Transverse colon (tissue), 4 donors: ENCODE results near the gene MYPN. TPM values are rescaled to one million over a fixed set of nuclear protein-coding genes. Genes with fewer than 3 reads are reported as not detected.

ENCODE experiments used
- DNase-seq: peaks from one replicate; pipeline ENCODE4 v3.0.0-alpha.2; 2019
- H3K27ac ChIP-seq, 4 donors: fragments of 200-600 bp; sonication (generic); 2 replicates each; pipeline ENCODE4 v1.5.1; 2016 to 2018; ENCODE audit warnings: inconsistent platforms in 4 of 4
- H3K27me3 ChIP-seq: fragments of 200-600 bp; sonication (generic); 2 replicates; pipeline ENCODE4 v1.5.1; 2017; ENCODE audit warnings: inconsistent platforms
- H3K36me3 ChIP-seq, 4 donors: fragments of 200-600 bp; sonication (generic); 2 replicates each; pipeline ENCODE4 v1.5.1; 2017 to 2019; ENCODE audit warnings: inconsistent platforms in 4 of 4
- H3K4me1 ChIP-seq, 4 donors: fragments of 200-600 bp; sonication (generic); 2 replicates each; pipeline ENCODE4 v1.5.1; 2017 to 2020; ENCODE audit warnings: inconsistent platforms in 4 of 4
- H3K4me3 ChIP-seq, 4 donors: fragments of 200-600 bp; sonication (generic); 1 replicate in 1 of 4; 2 replicates in 3 of 4; pipeline versions ENCODE4 v1.5.1 to v1.6.1; 2017 to 2019; ENCODE audit warnings: inconsistent platforms in 4 of 4
- H3K9me3 ChIP-seq, 2 donors: fragments of 200-600 bp; sonication (generic); 2 replicates each; pipeline ENCODE4 v1.5.1; 2017 to 2019; ENCODE audit warnings: inconsistent platforms in 2 of 2
- EP300 ChIP-seq: sonication (generic); formaldehyde crosslinking; IDR thresholded peaks from one replicate; pipeline ENCODE4 v1.6.1; 2017; ENCODE audit warnings: antibody characterized with exemption, low read depth
- POLR2A ChIP-seq: fragments of 450-650 bp; IDR thresholded peaks from one replicate; pipeline ENCODE4 v1.6.1; 2016; ENCODE audit warnings: antibody characterized with exemption, mild to moderate bottlenecking, moderate library complexity
- POLR2AphosphoS5 ChIP-seq, 3 donors: sonication (generic); formaldehyde crosslinking; IDR thresholded peaks; one replicate each; pipeline ENCODE4 v1.6.1; 2016; ENCODE audit warnings: antibody characterized with exemption in 3 of 3
- WGBS, 2 donors: methylation state at CpG; one replicate each; pipeline ENCODE4 v1.1.5; 2018; ENCODE audit warnings: low coverage in 1 of 2; 5-methylcytosine and 5-hydroxymethylcytosine counted together
- in situ Hi-C, 4 donors: fragments of 200-750 bp; cut with MboI; loops; one replicate each; pipeline versions ENCODE4 v1.15.0 to v1.15.1; 2017; ENCODE audit warnings: low sequenced_read_pairs in 3 of 4, low pct_ligation_motif_present in 1 of 4, low pct_unique_long_range_greater_than_20kb in 1 of 4
- intact Hi-C: fragments of 100-400 bp; cut with DNase I; formaldehyde crosslinking; loops from one replicate; pipeline ENCODE4 v1.15.1; 2023; ENCODE audit warnings: low total_unique reads
- total RNA-seq, 4 donors: library from RNA; depleted of rRNA; stranded (reverse); fragments of >200 nt; gene quantifications; one replicate each; pipeline ENCODE4 v1.1.0, GENCODE V29; 2016
- TF ChIP-seq, protein P1 (sequence below), 5 experiments: fragments of 200-600 bp in 3 of 5; fragments of 450-650 bp in 2 of 5; sonication (generic) in 3 of 5; IDR thresholded peaks; 1 replicate in 2 of 5; 2 replicates in 3 of 5; pipeline ENCODE4 v1.5.1; 2016 to 2017; ENCODE audit warnings: antibody characterized with exemption in 5 of 5, inconsistent platforms in 3 of 5, mild to moderate bottlenecking in 2 of 5, moderate library complexity in 1 of 5

Gene MYPN
- total RNA-seq, 4 donors from 2014 or later: 0.27 to 1.5 (median 0.79) TPM; not detected in 1

DNA sequence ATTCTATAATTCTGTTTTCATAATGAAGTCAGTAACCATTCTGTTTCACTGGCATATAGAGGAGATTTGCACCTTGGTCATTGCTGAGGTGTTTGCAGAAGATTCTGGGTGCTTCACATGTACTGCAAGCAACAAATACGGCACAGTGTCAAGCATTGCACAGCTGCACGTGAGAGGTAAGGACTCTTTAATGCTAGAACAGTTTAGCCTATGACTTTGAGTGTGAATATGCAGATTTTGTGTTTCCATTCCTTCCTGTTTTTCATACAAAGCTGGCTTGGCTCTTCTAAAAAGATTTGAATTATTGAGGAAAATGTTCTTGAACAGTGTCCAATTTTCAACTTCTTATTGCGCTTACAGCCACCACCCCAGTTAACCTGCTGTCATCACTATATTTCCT, 56.4 kb downstream of the MYPN start:
- H3K36me3 ChIP-seq: no peaks in the 10 kb centered on the region
- no peak overlapping the region for H3K4me3 ChIP-seq
- H3K4me1 ChIP-seq: peaks cover 0 to 7% (median 0%) of the 10 kb centered on the region in 4 donors
- DNase-seq: no peak
- H3K9me3 ChIP-seq: no peaks in the 10 kb centered on the region
- H3K27me3 ChIP-seq: no peaks in the 10 kb centered on the region
- in situ Hi-C loops (loop anchor here in 1 of 4 donors (25.0 kb wide), 1 partner anchor 303 kb away; no protein-coding TSS in a partner anchor), intact Hi-C loops (no loop called here)
- TF ChIP-seq, protein P1, sequence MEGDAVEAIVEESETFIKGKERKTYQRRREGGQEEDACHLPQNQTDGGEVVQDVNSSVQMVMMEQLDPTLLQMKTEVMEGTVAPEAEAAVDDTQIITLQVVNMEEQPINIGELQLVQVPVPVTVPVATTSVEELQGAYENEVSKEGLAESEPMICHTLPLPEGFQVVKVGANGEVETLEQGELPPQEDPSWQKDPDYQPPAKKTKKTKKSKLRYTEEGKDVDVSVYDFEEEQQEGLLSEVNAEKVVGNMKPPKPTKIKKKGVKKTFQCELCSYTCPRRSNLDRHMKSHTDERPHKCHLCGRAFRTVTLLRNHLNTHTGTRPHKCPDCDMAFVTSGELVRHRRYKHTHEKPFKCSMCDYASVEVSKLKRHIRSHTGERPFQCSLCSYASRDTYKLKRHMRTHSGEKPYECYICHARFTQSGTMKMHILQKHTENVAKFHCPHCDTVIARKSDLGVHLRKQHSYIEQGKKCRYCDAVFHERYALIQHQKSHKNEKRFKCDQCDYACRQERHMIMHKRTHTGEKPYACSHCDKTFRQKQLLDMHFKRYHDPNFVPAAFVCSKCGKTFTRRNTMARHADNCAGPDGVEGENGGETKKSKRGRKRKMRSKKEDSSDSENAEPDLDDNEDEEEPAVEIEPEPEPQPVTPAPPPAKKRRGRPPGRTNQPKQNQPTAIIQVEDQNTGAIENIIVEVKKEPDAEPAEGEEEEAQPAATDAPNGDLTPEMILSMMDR (IDR thresholded peaks at IDR 0.05): no peak
- no peak for TF ChIP-seq POLR2A
- no peak for TF ChIP-seq POLR2AphosphoS5 (IDR thresholded peaks at IDR 0.05)
- TF ChIP-seq EP300: no peak
- 71 to 72% methylated on average over 3 of the region's 3 CpGs for WGBS, 2 donors
- no peak overlapping the region for H3K27ac ChIP-seq

DNA sequence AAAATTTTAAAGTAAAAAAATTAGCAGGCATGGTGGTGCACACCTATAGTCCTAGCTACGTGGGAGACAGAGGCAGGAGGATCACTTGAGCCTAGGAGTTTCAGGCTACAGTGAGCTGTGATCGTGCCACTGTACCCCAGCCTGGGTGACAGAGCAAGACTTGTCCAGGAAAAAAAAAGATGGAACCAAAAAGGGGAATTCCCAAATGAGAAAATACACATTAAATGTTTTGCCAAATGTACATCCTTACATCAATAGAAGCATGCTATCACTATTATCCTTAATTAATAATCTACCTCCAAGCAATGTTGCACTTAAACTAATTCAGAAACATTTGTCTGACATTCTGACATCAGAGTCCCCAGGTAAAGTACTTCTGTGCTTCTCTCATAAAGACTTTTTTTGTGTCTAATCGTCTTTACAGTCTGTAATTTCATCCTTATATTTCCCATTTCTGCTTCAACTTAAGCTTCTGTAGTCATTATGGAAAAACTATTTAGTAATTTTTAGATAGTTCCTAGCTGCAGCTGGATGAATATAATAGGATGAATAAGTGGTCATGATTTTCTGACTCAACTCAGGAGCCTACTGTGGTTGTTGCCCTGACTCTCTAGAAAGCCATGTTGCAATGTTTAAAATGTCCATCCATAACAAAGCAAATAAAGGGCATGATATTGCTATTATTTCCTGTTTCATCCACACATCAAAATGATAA, 57.7 kb downstream of the MYPN start:
- Histone ChIP-seq H3K9me3 (no peaks in the 10 kb centered on the region), H3K27me3 (no peaks in the 10 kb centered on the region), H3K36me3 (no peaks in the 10 kb centered on the region), H3K4me1 (peaks cover 0 to 7% (median 0%) of the 10 kb centered on the region in 4 donors), H3K4me3 (no peak overlapping the region), H3K27ac (no peak overlapping the region)
- intact Hi-C loops: no loop called here
- DNase-seq: no peak
- TF ChIP-seq, protein P1 (IDR thresholded peaks at IDR 0.05): no peak
- in situ Hi-C loops: loop anchor here in 1 of 4 donors (25.0 kb wide), 1 partner anchor 305 kb away; no protein-coding TSS in a partner anchor
- WGBS, 2 donors: 79 to 82% methylated on average over 2 to 3 of the region's 3 CpGs

DNA sequence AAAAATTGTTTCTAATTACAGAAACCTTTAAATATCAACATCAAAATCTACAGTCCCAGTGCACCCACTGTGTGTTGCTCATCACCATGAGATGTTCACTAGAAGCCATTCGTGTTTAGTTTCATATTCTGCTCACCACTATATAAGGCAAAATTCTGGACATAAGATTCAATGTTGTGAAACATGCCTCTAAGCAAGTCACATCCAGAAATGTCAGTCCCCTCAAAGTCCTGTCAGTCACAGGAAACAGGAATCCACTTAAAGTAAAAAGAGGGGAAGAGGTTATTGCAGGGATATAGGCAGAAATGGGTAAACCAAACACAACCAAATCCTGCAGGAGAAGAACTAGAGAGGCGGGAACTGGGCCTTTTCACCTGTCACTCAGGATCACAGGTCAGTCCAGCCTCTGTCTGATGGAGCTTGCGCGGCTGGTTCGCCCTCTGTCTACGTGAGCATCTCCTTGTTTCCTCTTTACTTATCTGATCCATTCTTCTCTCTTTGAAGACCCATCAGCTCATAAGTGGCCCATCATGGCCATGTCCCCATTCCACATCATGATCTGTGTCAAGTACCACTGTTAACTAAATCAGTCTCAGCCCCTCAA, 58.4 kb downstream of the MYPN start:
- no peak for DNase-seq
- intact Hi-C loops: no loop called here
- H3K9me3 ChIP-seq: no peaks in the 10 kb centered on the region
- no peaks in the 10 kb centered on the region for H3K27me3 ChIP-seq
- no peak overlapping the region for H3K4me3 ChIP-seq
- in situ Hi-C loops: loop anchor here in 1 of 4 donors (25.0 kb wide), 1 partner anchor 305 kb away; no protein-coding TSS in a partner anchor
- H3K4me1 ChIP-seq: peaks cover 0 to 10% (median 0%) of the 10 kb centered on the region in 4 donors
- 88 to 94% methylated on average over 1 to 6 of the region's 6 CpGs for WGBS, 2 donors
- H3K27ac ChIP-seq: no peak overlapping the region
- no peak for TF ChIP-seq POLR2A
- TF ChIP-seq, protein P1 (IDR thresholded peaks at IDR 0.05): no peak
- H3K36me3 ChIP-seq: no peaks in the 10 kb centered on the region

DNA sequence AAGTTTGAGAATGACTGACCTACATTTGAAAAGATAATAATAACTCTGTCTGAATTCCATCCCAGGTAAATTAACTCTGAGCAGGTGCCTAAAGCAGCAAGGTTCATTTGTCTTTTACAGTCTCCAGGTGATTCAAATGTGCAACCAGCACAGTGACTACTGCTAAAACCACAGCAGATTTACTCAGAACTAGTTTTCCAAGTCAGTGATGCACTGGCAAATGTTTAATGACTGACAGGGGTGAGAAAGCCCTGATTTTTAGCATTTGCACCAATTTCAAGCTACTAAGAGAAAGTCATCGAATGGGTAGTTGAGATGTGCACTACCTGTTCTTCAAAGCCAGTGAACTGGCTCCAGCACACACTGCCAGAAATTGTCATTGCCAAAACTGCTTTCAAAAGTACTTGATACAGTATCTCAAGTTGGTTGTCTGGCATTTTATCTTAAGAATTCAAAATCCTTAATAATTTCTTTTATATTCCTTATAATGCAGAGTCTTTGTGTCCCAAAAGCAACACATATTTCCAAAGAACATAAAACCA, 62.3 kb downstream of the MYPN start:
- intact Hi-C loops: no loop called here
- in situ Hi-C loops: loop anchor here in 1 of 4 donors (25.0 kb wide), 1 partner anchor 309 kb away; no protein-coding TSS in a partner anchor
- H3K9me3 ChIP-seq: no peaks in the 10 kb centered on the region
- no peak overlapping the region for H3K4me3 ChIP-seq
- H3K27me3 ChIP-seq: no peaks in the 10 kb centered on the region
- H3K27ac ChIP-seq: no peak overlapping the region
- H3K36me3 ChIP-seq: no peaks in the 10 kb centered on the region
- DNase-seq: no peak
- H3K4me1 ChIP-seq: peaks cover 0 to 12% (median 1%) of the 10 kb centered on the region in 4 donors
- 78% methylated on average over 1 of the region's 1 CpG; no CpG with 5 or more reads in 1 of the 2 donors for WGBS, 2 donors
- TF ChIP-seq, protein P1 (IDR thresholded peaks at IDR 0.05): no peak
- no peak for TF ChIP-seq EP300
- no peak for TF ChIP-seq POLR2AphosphoS5 (IDR thresholded peaks at IDR 0.05)
- TF ChIP-seq POLR2A: no peak
